CD8-positive, alpha-beta T cell (primary cell): ENCODE measurements around the gene ELK3. TPM values are rescaled to one million over a fixed set of nuclear protein-coding genes. Genes with fewer than 3 reads are reported as not detected.

Experiments
- total RNA-seq, 46 experiments: library from RNA in 2 of 46; stranded (reverse) in 2 of 46; gene quantifications; one replicate each; pipeline ENCODE4 v1.2.3 and lab custom pipeline; 2021 to 2026

The ELK3 gene
- total RNA-seq, 2 experiments from 2014 or later = 11.2 to 11.6 TPM

Other genes with a start within 250 kb of the ELK3 start
- gene HAL, start 198.0 kb upstream of the ELK3 start, total RNA-seq = under 1 TPM; 0.17 to 0.95 TPM
- gene LTA4H, start 158.8 kb upstream of the ELK3 start, total RNA-seq = 10 to 100 TPM; 38.4 to 42.9 TPM
- 100 to 1,000 TPM; 150 to 160 TPM for gene CDK17, start 206.1 kb downstream of the ELK3 start, total RNA-seq